Measurements from ENCODE around the gene AUTS2. TPM values are rescaled to one million over a fixed set of nuclear protein-coding genes. Genes with fewer than 3 reads are reported as not detected.

The AUTS2 gene
- total and polyA plus RNA-seq, 4 donors, result 4.9 to 24.4 (median 7.0) TPM

- no peak for DNase-seq (ENCODE audit: low spot score)
- Histone ChIP-seq H3K4me3 (ENCODE audit: low read depth in 1 of 3, low read length in 3 of 3) (no peak overlapping the region), H3K9me3 (ENCODE audit: control insufficient read depth in 4 of 4, low read length in 3 of 4) (peaks cover 0 to 2% (median 0%) of the 10 kb centered on the region in 4 donors), H3K27ac (ENCODE audit: low read depth in 1 of 2, low read length in 2 of 2) (no peak overlapping the region), H3K36me3 (ENCODE audit: control insufficient read depth in 4 of 4, insufficient read depth in 3 of 4, low read depth in 1 of 4, low read length in 3 of 4) (peaks cover 0 to 4% (median 0%) of the 10 kb centered on the region in 4 donors), H3K27me3 (ENCODE audit: control insufficient read depth in 4 of 4, insufficient read depth in 4 of 4, low read length in 3 of 4) (no peaks in the 10 kb centered on the region), H3K4me1 (ENCODE audit: control insufficient read depth in 4 of 4, insufficient read depth in 4 of 4, low read length in 3 of 4) (peaks cover 0 to 26% (median 13%) of the 10 kb centered on the region in 4 donors), H3K9ac (ENCODE audit: low read depth in 1 of 2, low read length in 2 of 2) (no peak overlapping the region)
- TF ChIP-seq TAF1 (conservative IDR thresholded peaks at IDR 0.05) (no peak), FOXA1 (IDR thresholded peaks at IDR 0.05) (no peak), NR2F2 (IDR thresholded peaks at IDR 0.05) (no peak), YY1 (IDR thresholded peaks at IDR 0.05) (no peak)
- WGBS, result 90% methylated on average over 3 of the region's 3 CpGs
Measured at GRCh38 chr7:70710651-70711050, 1112.4 kb downstream of the AUTS2 start.

- 84% methylated on average over 11 of the region's 11 CpGs for WGBS
Measured at GRCh38 chr7:70711452-70711851, 1113.2 kb downstream of the AUTS2 start.

More at GRCh38 chr7:70711452-70711851, 1113.2 kb downstream of the AUTS2 start:
- no peak for TF ChIP-seq MAX (IDR thresholded peaks at IDR 0.05)
- TF ChIP-seq ATF3 (IDR thresholded peaks at IDR 0.05), result no peak
- TF ChIP-seq ZBTB33 (IDR thresholded peaks at IDR 0.05), result no peak
- no peak for TF ChIP-seq REST (IDR thresholded peaks at IDR 0.05)
- TF ChIP-seq HNF4A (conservative IDR thresholded peaks at IDR 0.05), result no peak
- no peak for TF ChIP-seq FOXA2 (IDR thresholded peaks at IDR 0.05)
- no peak for TF ChIP-seq EGR1 (IDR thresholded peaks at IDR 0.05; ENCODE audit: low read depth in 2 of 2)
- TF ChIP-seq RXRA (IDR thresholded peaks at IDR 0.05), result no peak
- TF ChIP-seq JUND (IDR thresholded peaks at IDR 0.05), result no peak
- TF ChIP-seq RAD21 (IDR thresholded peaks at IDR 0.05), result no peak
- no peak for TF ChIP-seq GABPA (IDR thresholded peaks at IDR 0.05 in 1 of 2, conservative IDR thresholded peaks at IDR 0.05 in 1 of 2)
- H3K4me1 ChIP-seq (ENCODE audit: control insufficient read depth in 4 of 4, insufficient read depth in 4 of 4, low read length in 3 of 4), result peaks cover 0 to 26% (median 15%) of the 10 kb centered on the region in 4 donors
- no peaks in the 10 kb centered on the region for H3K36me3 ChIP-seq (ENCODE audit: control insufficient read depth in 4 of 4, insufficient read depth in 3 of 4, low read depth in 1 of 4, low read length in 3 of 4)
- no peak for DNase-seq (ENCODE audit: low spot score)
- peaks cover 0 to 2% (median 0%) of the 10 kb centered on the region in 4 donors for H3K9me3 ChIP-seq (ENCODE audit: control insufficient read depth in 4 of 4, low read length in 3 of 4)
- H3K9ac ChIP-seq (ENCODE audit: low read depth in 1 of 2, low read length in 2 of 2), result no peak overlapping the region
- H3K27ac ChIP-seq (ENCODE audit: low read depth in 1 of 2, low read length in 2 of 2), result no peak overlapping the region
- no peak overlapping the region for H3K4me3 ChIP-seq (ENCODE audit: low read depth in 1 of 3, low read length in 3 of 3)
- H3K27me3 ChIP-seq (ENCODE audit: control insufficient read depth in 4 of 4, insufficient read depth in 4 of 4, low read length in 3 of 4), result no peaks in the 10 kb centered on the region
